ENCODE measurements around the gene PLGRKT. TPM values are rescaled to one million over a fixed set of nuclear protein-coding genes. Genes with fewer than 3 reads are reported as not detected.

PLGRKT gene
- total RNA-seq, 5 donors from 2014 or later (not counting 1 experiment from before 2014, with no cell fraction given), result 15.4 to 21.3 (median 19.3) TPM

- Histone ChIP-seq H3K36me3 (ENCODE audit: control insufficient read depth in 2 of 2, extremely low read depth in 1 of 2, insufficient read depth in 1 of 2, low read length in 1 of 2) (no peaks in the 10 kb centered on the region), H3K4me3 (ENCODE audit: control insufficient read depth in 1 of 2, extremely low read depth in 1 of 2, low read length in 1 of 2) (no peak overlapping the region), H3K9me3 (no peaks in the 10 kb centered on the region), H3K27me3 (replicated peaks in 1 of 2; ENCODE audit: control insufficient read depth in 2 of 2, extremely low read depth in 1 of 2, insufficient read depth in 2 of 2, low read length in 1 of 2) (no peaks in the 10 kb centered on the region), H3K27ac (ENCODE audit: low read length) (no peak overlapping the region), H3K4me1 (ENCODE audit: control insufficient read depth in 1 of 2, extremely low read depth in 1 of 2, insufficient read depth in 2 of 2, low read length in 2 of 2) (no peaks in the 10 kb centered on the region)
- Mint-ChIP-seq H3K27ac (no peak overlapping the region), H3K36me3 (peaks cover 47% of the 10 kb centered on the region), H3K4me1 (peaks cover 4 to 7% (median 7%) of the 10 kb centered on the region in 3 donors), H3K9me3 (peaks cover 0 to 5% (median 0%) of the 10 kb centered on the region in 3 donors), H3K4me3 (no peak overlapping the region), H3K27me3 (no peaks in the 10 kb centered on the region)
- ATAC-seq (replicated peaks in 1 of 4), result no peak
- WGBS (ENCODE audit: insufficient coverage), result no CpG with 5 or more reads among the region's 3 CpGs
- POLR2A ChIA-PET, result no interaction called here
- CTCF ChIA-PET, result no interaction called here
- no peak for DNase-seq
These were observed 73.3 kb downstream of the PLGRKT start for GRCh38 chr9:5364294-5365024.

- CTCF ChIA-PET, result interaction anchor here in 1 of 2 donors (0.6 kb wide), 1 partner anchor 14 kb away, joined by 3 read pairs; no protein-coding TSS in a partner anchor
- no peak overlapping the region for H3K27ac ChIP-seq (ENCODE audit: low read length)
- H3K27me3 ChIP-seq (replicated peaks in 1 of 2; ENCODE audit: control insufficient read depth in 2 of 2, extremely low read depth in 1 of 2, insufficient read depth in 2 of 2, low read length in 1 of 2), result no peaks in the 10 kb centered on the region
- no peak overlapping the region for H3K4me3 ChIP-seq (ENCODE audit: control insufficient read depth in 1 of 2, extremely low read depth in 1 of 2, low read length in 1 of 2)
- POLR2A ChIA-PET, result interaction anchor here in 1 of 2 donors (0.6 kb wide), 1 partner anchor 18 kb away, joined by 3 read pairs; no protein-coding TSS in a partner anchor
- no peak overlapping the region for H3K4me3 Mint-ChIP-seq
- H3K4me1 ChIP-seq (ENCODE audit: control insufficient read depth in 1 of 2, extremely low read depth in 1 of 2, insufficient read depth in 2 of 2, low read length in 2 of 2), result no peaks in the 10 kb centered on the region
- no peak for DNase-seq
- H3K9me3 ChIP-seq, result no peaks in the 10 kb centered on the region
- no peak for ATAC-seq (replicated peaks in 1 of 4)
- H3K9me3 Mint-ChIP-seq, result peaks cover 0 to 7% (median 3%) of the 10 kb centered on the region in 3 donors
- no peak overlapping the region for H3K27ac Mint-ChIP-seq
- no peaks in the 10 kb centered on the region for H3K27me3 Mint-ChIP-seq
- peaks cover 0 to 7% (median 0%) of the 10 kb centered on the region in 3 donors for H3K4me1 Mint-ChIP-seq
- no CpG with 5 or more reads among the region's 3 CpGs for WGBS (ENCODE audit: insufficient coverage)
- no peaks in the 10 kb centered on the region for H3K36me3 ChIP-seq (ENCODE audit: control insufficient read depth in 2 of 2, extremely low read depth in 1 of 2, insufficient read depth in 1 of 2, low read length in 1 of 2)
- H3K36me3 Mint-ChIP-seq, result peaks cover 55% of the 10 kb centered on the region
These were observed 76.3 kb downstream of the PLGRKT start for GRCh38 chr9:5361326-5362010.

- Histone ChIP-seq H3K9me3 (no peaks in the 10 kb centered on the region), H3K4me3 (ENCODE audit: control insufficient read depth in 1 of 2, extremely low read depth in 1 of 2, low read length in 1 of 2) (no peak overlapping the region), H3K4me1 (ENCODE audit: control insufficient read depth in 1 of 2, extremely low read depth in 1 of 2, insufficient read depth in 2 of 2, low read length in 2 of 2) (no peaks in the 10 kb centered on the region), H3K27ac (ENCODE audit: low read length) (no peak overlapping the region), H3K36me3 (ENCODE audit: control insufficient read depth in 2 of 2, extremely low read depth in 1 of 2, insufficient read depth in 1 of 2, low read length in 1 of 2) (no peaks in the 10 kb centered on the region), H3K27me3 (replicated peaks in 1 of 2; ENCODE audit: control insufficient read depth in 2 of 2, extremely low read depth in 1 of 2, insufficient read depth in 2 of 2, low read length in 1 of 2) (no peaks in the 10 kb centered on the region)
- H3K27me3 Mint-ChIP-seq, result no peaks in the 10 kb centered on the region
- no peak overlapping the region for H3K4me3 Mint-ChIP-seq
- no peak overlapping the region for H3K27ac Mint-ChIP-seq
- ChIA-PET POLR2A (interaction anchor here in 1 of 2 donors (0.7 kb wide), 1 partner anchor 410 kb away, joined by 3 read pairs; no protein-coding TSS in a partner anchor), CTCF (no interaction called here)
- peaks cover 52% of the 10 kb centered on the region for H3K36me3 Mint-ChIP-seq
- H3K4me1 Mint-ChIP-seq, result peaks cover 0 to 4% (median 0%) of the 10 kb centered on the region in 3 donors
- DNase-seq (no peak), ATAC-seq (replicated peaks in 1 of 4) (no peak)
- peaks cover 0 to 7% (median 3%) of the 10 kb centered on the region in 3 donors for H3K9me3 Mint-ChIP-seq
These were observed 77.4 kb downstream of the PLGRKT start for GRCh38 chr9:5360341-5360740.

- CTCF ChIA-PET, result interaction anchor here in 1 of 2 donors (0.7 kb wide), 1 partner anchor 78 kb away, joined by 3 read pairs; no protein-coding TSS in a partner anchor
- Histone ChIP-seq H3K9me3 (no peaks in the 10 kb centered on the region), H3K4me3 (ENCODE audit: control insufficient read depth in 1 of 2, extremely low read depth in 1 of 2, low read length in 1 of 2) (no peak overlapping the region), H3K4me1 (ENCODE audit: control insufficient read depth in 1 of 2, extremely low read depth in 1 of 2, insufficient read depth in 2 of 2, low read length in 2 of 2) (peaks cover 6 to 13% of the 10 kb centered on the region in 2 experiments), H3K36me3 (ENCODE audit: control insufficient read depth in 2 of 2, extremely low read depth in 1 of 2, insufficient read depth in 1 of 2, low read length in 1 of 2) (no peaks in the 10 kb centered on the region), H3K27me3 (replicated peaks in 1 of 2; ENCODE audit: control insufficient read depth in 2 of 2, extremely low read depth in 1 of 2, insufficient read depth in 2 of 2, low read length in 1 of 2) (no peaks in the 10 kb centered on the region), H3K27ac (ENCODE audit: low read length) (no peak overlapping the region)
- POLR2A ChIA-PET, result no interaction called here
- peak overlapping the region in 1 of 2 donors; percentile 37 for H3K27ac Mint-ChIP-seq
- DNase-seq, result no peak
- H3K9me3 Mint-ChIP-seq, result peaks cover 0 to 7% (median 3%) of the 10 kb centered on the region in 3 donors
- no peaks in the 10 kb centered on the region for H3K27me3 Mint-ChIP-seq
- H3K36me3 Mint-ChIP-seq, result peaks cover 39% of the 10 kb centered on the region
- H3K4me1 Mint-ChIP-seq, result peaks cover 18 to 20% (median 18%) of the 10 kb centered on the region in 3 donors
- WGBS (ENCODE audit: insufficient coverage), result no CpG with 5 or more reads among the region's 1 CpG
- no peak overlapping the region for H3K4me3 Mint-ChIP-seq
- ATAC-seq (replicated peaks in 1 of 4), result no peak
These were observed 80.2 kb downstream of the PLGRKT start for GRCh38 chr9:5357431-5358105.

- H3K9me3 ChIP-seq, result no peaks in the 10 kb centered on the region
- CTCF ChIA-PET, result interaction anchor here in 1 of 2 donors (0.6 kb wide), 2 partner anchors 27 to 558 kb away, joined by 3 to 5 read pairs; no protein-coding TSS in a partner anchor
- Mint-ChIP-seq H3K4me3 (no peak overlapping the region), H3K9me3 (peaks cover 0 to 7% (median 3%) of the 10 kb centered on the region in 3 donors), H3K36me3 (peaks cover 31% of the 10 kb centered on the region), H3K27me3 (no peaks in the 10 kb centered on the region), H3K4me1 (peaks cover 36 to 38% (median 36%) of the 10 kb centered on the region in 3 donors), H3K27ac (peak overlapping the region in 1 of 2 donors; percentile 49)
- H3K27ac ChIP-seq (ENCODE audit: low read length), result no peak overlapping the region
- no peak for ATAC-seq (replicated peaks in 1 of 4)
- H3K4me3 ChIP-seq (ENCODE audit: control insufficient read depth in 1 of 2, extremely low read depth in 1 of 2, low read length in 1 of 2), result no peak overlapping the region
- DNase-seq, result no peak
- H3K27me3 ChIP-seq (replicated peaks in 1 of 2; ENCODE audit: control insufficient read depth in 2 of 2, extremely low read depth in 1 of 2, insufficient read depth in 2 of 2, low read length in 1 of 2), result no peaks in the 10 kb centered on the region
- WGBS (ENCODE audit: insufficient coverage), result no CpG with 5 or more reads among the region's 2 CpGs
- POLR2A ChIA-PET, result no interaction called here
- no peaks in the 10 kb centered on the region for H3K36me3 ChIP-seq (ENCODE audit: control insufficient read depth in 2 of 2, extremely low read depth in 1 of 2, insufficient read depth in 1 of 2, low read length in 1 of 2)
- peaks cover 20% of the 10 kb centered on the region in 2 experiments for H3K4me1 ChIP-seq (ENCODE audit: control insufficient read depth in 1 of 2, extremely low read depth in 1 of 2, insufficient read depth in 2 of 2, low read length in 2 of 2)
These were observed 81.9 kb downstream of the PLGRKT start for GRCh38 chr9:5355817-5356216.

GRCh38 chr9:5355226-5355625, 82.5 kb downstream of the PLGRKT start:
- ChIA-PET CTCF (interaction anchor here in 1 of 2 donors (0.6 kb wide), 1 partner anchor 557 kb away, joined by 3 read pairs; no protein-coding TSS in a partner anchor), POLR2A (interaction anchor here in 1 of 2 donors (0.5 kb wide), 1 partner anchor 480 kb away, joined by 4 read pairs; no protein-coding TSS in a partner anchor)
- WGBS (ENCODE audit: insufficient coverage), result no CpG with 5 or more reads among the region's 1 CpG

More at GRCh38 chr9:5355226-5355625, 82.5 kb downstream of the PLGRKT start:
- H3K4me1 ChIP-seq (ENCODE audit: control insufficient read depth in 1 of 2, extremely low read depth in 1 of 2, insufficient read depth in 2 of 2, low read length in 2 of 2), result peaks cover 23 to 25% of the 10 kb centered on the region in 2 experiments
- H3K4me3 ChIP-seq (ENCODE audit: control insufficient read depth in 1 of 2, extremely low read depth in 1 of 2, low read length in 1 of 2), result no peak overlapping the region
- H3K9me3 ChIP-seq, result no peaks in the 10 kb centered on the region
- Mint-ChIP-seq H3K9me3 (peaks cover 0 to 9% (median 3%) of the 10 kb centered on the region in 3 donors), H3K27ac (peak overlapping the region; percentile 5 to 48), H3K36me3 (peaks cover 27% of the 10 kb centered on the region), H3K4me1 (peaks cover 42 to 44% (median 42%) of the 10 kb centered on the region in 3 donors), H3K4me3 (no peak overlapping the region), H3K27me3 (no peaks in the 10 kb centered on the region)
- no peak for ATAC-seq (replicated peaks in 1 of 4)
- no peaks in the 10 kb centered on the region for H3K36me3 ChIP-seq (ENCODE audit: control insufficient read depth in 2 of 2, extremely low read depth in 1 of 2, insufficient read depth in 1 of 2, low read length in 1 of 2)
- DNase-seq, result no peak
- no peak overlapping the region for H3K27ac ChIP-seq (ENCODE audit: low read length)
- no peaks in the 10 kb centered on the region for H3K27me3 ChIP-seq (replicated peaks in 1 of 2; ENCODE audit: control insufficient read depth in 2 of 2, extremely low read depth in 1 of 2, insufficient read depth in 2 of 2, low read length in 1 of 2)

Data from T-cell (primary cell).